HG03378 (cell line): ENCODE measurements around the gene SNED1.
"Not testable (repeated sequence)": the region's sequence is repeated elsewhere in the genome, so short reads cannot be mapped to it uniquely, and the experiment has no call there.

Experiments
- ATAC-seq: cut with Tn5 transposase; IDR thresholded peaks from one replicate; pipeline ENCODE4 v1.9.1; 2021; ENCODE audit warnings: mild to moderate bottlenecking, moderate library complexity; ENCODE audit not compliant: unreplicated experiment

Gene SNED1

GRCh38 chr2:240972201-240972600 lies 26.2 kb upstream of the SNED1 start:
- no peak for ATAC-seq

GRCh38 chr2:240972636-240973521 lies 25.5 kb upstream of the SNED1 start:
- ATAC-seq: no peak

GRCh38 chr2:240974771-240975572 lies 23.4 kb upstream of the SNED1 start:
- ATAC-seq: no peak

DNA sequence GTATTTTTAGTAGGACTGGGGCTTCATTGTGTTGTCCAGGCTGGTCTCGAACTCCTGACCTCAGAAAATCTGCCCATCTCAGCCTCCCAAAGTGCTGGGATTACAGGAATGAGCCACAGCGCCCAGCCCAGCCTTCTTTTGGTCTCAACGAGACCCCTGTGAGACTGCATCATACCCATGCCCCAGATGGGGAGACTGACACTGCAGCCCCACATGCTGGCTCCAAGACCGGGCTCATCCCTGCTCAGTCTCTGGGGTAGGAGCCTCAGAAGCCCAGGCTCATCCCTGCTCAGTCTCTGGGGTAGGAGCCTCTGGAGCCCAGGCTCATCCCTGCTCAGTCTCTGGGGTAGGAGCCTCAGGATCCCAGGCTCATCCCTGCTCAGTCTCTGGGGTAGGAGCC lies 22.5 kb upstream of the SNED1 start:
- ATAC-seq: not testable (repeated sequence)

DNA sequence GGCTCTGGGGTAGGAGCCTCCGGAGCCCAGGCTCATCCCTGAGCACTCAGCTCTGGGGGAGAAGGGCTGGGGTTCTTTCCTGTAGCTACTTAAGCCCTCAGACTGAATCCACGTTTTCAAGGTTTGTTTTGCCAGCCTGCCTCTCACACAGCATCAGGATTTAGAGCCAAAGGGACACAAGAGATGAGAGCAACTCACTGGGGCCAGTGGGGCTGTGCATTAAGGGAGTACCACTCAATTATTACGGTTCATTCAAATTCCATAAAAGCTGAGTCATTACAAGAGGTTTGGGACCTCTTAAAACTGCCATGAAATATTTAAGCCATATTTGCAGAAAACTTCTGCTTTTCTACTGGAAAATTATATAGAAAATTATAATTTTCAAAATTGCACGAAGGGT lies 17.1 kb upstream of the SNED1 start:
- no peak for ATAC-seq

- no peak for ATAC-seq
These were observed 16.3 kb upstream of the SNED1 start for GRCh38 chr2:240981871-240982800.

- ATAC-seq: no peak
These were observed 15.6 kb upstream of the SNED1 start for GRCh38 chr2:240982821-240983281.

DNA sequence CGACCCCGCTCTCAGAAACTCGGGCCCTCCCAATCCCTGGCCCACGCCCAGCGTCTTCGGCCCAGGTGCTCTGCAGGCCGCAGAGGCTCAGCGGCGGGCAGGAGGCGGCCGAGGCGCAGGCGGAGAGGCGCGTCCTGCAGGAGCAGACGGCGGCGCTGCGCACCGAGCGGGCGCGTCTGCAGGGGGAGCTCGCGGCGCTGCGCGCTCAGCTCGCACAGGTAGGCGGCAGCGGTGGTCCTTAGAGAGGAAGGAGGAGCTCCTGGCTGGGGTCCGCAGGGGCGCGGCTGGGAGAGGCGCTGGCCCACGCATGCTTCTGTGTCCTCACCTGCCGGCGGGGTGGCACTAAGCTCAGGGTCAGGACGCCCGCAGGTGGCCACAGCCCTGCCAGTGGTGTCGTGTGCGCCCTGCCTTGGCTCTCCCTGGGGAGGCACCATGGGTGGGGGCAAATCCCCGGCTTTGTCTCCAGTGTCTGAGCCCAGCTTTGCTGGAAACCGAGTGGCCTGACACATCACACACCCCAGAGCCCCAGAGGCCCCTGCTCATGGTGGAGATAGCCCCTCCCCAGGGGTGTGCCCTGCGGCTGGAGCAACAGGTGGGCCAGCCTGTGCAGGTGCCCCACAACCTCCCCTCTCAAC lies 14.9 kb upstream of the SNED1 start:
- ATAC-seq: no peak

DNA sequence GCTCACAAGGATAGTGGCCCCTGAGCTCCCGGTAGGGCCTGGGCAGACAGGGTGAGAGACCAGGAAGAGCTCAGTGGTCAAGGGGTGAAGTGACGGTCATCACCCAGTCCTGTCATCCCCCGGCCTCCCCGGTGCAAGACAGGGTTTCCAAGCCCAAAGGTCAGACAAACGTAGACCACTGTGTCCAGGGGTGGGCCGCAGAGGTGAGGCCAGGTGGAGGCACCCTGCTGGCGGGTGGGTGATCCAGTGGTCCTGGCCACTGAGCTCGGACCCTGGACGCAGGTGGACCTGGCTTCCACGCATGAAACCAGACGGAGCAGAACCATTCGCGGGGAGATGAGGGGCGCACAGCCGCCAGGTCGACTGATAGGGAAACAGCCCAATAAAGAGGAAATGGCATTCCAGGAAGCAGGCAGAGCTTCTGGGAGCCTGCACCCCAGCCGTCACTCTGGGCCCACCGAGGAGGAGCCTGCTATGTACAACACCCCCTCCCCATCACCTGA lies 14.4 kb upstream of the SNED1 start:
- ATAC-seq: no peak

DNA sequence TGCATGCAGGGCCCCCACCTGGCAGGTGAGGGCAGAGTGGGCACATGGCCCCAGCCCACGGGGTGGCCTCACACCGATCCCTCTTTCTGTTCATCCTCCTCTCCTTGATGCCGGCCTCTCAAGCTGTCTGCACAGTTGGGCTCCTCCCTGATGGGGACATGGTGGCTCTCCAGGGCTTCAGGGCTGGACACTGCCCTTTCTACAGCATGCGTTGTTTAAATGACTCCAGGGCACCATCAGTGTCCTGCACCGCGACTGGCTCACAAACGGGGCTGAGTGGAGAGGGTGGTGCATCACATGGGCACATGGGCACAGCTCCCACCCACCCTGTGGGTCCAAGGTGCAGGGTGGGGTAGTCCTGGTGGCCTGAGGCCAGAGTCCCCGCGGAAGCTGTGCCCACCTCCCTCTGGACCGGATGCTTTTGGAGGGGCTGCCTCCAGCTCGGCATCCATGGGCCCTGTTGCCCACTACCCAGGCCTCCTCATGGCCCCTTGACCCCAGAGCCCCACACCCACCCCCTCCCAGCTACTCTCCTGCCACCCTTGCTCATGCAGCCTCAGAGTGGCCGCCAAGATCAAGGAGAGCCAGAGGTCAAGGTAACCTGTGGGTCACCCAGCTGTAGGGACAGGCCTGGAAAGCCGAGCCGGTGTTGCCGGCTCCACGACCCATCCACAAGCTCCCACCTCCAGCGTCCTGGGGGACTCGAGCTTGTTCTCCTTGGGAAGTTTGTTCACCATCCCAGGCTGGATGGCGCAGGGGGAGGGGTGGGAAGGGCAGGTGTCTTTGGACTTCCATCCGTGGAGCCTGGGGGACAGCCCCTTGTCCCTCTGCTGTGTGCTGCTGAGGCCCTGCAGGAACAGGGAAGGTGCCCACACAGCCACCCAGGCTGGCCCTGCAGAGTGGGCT lies 12.3 kb upstream of the SNED1 start:
- no peak for ATAC-seq

DNA sequence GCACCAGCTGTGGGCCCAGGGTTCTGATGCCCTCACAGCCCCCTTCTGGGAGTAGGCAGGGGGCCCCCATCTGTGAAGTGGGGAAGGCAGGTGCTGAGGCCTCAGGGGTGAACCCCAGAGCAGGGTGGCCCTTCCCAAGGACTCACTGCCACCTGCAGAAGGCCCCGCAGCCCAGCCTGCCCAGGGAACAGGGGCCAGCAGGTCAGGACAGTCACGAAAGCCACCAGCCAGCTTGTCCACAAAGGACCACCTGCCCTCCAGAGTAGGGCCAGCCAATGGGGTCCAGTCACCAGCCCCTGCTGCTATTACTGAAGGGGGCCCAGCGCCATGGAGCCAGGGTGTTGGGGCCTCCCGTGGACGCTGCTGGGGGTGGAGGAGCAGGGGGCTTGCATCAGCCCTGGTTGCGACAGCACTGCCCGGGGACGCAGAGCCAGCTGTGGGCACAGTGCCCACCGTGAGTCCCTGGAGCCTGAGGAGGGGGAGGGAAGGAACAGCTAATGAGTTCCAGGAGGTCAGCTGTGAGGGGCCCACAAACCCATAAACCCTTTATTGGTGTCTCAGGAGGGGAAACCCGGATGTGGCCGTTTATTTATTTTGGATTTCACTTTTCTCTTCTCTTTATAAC lies 11.5 kb upstream of the SNED1 start:
- no peak for ATAC-seq

DNA sequence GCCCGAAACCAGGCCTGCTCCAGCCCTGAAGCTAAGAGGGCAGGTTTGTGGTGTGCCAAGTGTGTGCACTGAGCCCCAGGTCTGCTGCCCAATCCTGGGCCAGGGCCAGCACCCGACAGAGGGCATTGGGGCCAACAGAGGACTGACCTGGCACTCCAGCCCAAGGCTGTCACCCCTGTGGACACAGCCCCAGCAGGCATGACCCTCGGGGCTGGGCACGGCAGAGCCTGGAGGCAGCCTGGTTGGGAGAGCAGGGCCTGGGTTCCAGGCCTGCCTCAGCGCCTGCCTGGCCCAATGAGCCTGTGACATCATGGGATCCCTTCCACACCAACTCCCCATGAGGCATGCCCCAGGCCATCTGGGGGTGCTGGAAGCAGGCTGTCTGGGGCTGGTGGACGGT lies 10.8 kb upstream of the SNED1 start:
- no peak for ATAC-seq

DNA sequence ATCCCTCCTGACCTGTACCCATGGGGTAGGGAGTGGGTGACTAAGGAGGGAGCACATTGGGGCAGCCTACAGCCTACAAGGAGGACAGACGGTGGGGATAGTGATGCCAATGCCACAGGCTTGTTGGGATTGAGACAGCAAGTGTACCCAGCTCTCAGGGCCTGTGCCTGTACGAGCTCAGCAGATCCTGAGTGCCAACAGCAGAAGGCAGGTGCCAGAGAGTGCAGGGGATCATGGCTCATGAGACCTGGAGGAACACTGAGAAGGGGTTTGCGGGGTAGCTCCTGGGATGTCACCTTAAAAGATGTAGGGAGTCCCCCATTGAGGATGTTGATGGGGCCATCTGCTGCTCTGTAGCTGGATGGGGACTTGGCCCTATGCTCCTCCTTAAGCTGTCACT lies 10.3 kb upstream of the SNED1 start:
- no peak for ATAC-seq

DNA sequence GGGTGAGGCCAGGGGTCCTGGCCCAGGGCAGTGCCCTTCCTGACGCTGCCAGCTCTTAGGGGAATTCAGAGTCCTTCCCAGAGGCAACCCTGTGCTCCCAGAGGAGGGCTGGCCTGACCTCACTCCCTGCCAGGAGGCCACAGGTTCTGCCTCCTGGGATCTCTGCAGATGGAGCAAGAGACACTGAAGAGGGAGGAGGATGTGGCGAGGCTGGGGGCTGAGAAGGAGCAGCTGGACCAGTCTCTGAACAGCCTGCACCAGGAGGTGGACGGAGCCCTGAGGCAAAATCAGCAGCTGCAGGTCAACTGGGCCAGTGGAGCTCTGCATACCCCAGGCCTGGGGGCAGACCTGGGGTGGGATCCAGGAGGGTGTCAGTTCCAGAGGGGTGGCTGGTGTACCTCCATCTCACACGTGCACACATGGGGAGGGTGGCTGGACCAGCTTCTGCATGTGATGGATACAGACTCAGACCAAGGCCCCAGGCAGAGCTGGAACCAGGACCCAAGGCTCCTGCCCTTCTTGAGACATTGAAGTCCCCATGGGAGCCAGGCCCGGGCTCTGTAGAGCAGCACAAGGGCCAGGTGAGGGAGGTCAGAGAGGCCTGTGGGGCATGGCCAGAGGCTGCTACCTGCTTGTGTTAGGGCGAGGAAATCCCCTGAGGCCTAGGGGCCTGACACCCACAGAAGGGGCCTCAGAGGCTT lies 9.7 kb upstream of the SNED1 start:
- no peak for ATAC-seq

DNA sequence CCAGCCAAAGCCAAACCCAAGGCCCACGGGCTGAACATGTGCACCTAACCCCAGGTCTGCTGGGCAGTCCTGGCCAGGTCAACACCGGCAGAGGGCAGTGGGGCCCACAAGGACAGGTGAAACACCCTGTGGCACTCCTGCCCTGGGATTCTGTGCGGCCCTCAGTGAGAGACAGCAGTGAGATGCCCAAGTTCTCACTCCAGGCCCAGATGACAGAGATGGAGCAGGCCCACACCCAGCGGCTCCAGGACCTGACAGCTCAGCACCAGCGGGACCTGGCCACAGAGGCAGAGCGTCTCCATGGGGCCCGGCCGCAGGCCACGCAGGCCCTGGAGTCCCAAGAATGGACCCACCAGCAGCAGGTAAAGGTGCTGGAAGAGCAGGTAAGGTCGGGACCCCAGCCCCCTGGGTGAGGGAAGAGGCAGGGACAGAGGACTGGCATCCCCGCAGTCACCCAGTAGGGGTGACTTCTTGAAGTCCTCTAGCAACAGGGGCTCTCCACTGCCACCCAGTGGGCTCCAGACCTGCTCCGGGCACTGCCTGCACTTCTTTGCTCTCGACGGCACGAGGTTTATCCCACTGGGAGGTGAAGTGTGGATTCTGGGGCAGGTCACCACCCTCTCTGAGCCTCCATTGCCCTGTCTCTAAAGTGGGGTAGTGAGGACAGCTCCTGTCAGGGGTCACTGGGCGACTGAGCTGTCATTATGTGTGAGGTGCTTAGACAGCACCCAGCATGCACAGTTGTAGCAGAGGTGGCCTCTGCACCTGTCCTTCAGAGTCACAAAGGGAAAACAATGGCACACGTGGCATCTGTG lies 8.8 kb upstream of the SNED1 start:
- no peak for ATAC-seq

DNA sequence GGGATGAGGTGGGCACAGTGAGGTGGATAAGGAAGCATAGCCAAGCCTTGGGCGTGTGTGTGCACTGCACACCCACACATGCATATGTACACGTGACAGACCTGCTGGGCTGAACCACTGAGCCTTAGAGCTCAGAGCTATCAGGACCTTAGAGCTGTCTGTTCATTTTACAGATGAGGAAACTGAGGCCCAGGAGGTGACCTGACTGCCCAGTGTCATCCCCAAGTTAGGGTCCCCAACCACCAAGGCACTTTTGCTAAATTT lies 8.2 kb upstream of the SNED1 start:
- ATAC-seq: no peak

DNA sequence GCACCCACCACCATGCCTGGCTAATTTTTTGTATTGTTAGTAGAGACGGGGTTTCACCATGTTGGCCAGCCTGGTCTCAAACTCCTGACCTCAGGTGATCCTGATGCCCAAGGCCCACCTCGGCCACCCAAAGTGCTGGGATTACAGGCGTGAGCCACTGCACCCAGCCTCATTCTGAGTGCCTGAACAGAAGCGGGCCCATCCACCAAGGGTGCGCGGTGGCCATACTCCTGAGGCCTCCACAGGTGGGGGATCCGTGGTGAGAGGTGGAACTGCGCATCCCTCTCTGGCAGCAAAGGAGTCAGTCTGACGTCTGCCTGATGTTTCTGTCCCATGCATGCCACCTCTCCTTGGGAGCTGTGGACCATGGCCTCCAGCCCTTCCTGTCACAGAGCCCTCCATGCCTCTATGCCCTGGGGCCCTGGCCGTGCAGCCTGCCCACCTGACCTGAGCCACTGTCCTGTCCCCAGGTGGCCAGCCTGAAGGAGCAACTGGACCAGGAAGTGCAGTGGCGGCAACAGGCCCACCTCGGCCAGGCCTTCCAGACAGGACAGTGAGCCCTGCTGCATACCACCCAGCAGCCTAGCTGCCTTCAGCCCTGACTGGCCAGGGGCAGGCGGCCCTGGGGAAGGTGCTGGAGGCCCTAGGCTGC lies 7.6 kb upstream of the SNED1 start:
- no peak for ATAC-seq
